Stomach (tissue), 4 donors: ENCODE measurements around the gene SLC39A1.

ENCODE experiments used
- CTCF ChIP-seq, 7 experiments: fragments of 450-650 bp in 4 of 7; fragments of 200-600 bp in 3 of 7; sonication (generic) in 3 of 7; IDR thresholded peaks; one replicate each; pipeline ENCODE4 v1.5.1; 2016 to 2019; ENCODE audit warnings: antibody characterized with exemption in 7 of 7, control low read depth in 2 of 7, mild to moderate bottlenecking in 1 of 7
- EP300 ChIP-seq: sonication (generic); formaldehyde crosslinking; IDR thresholded peaks from one replicate; pipeline ENCODE4 v1.6.1; 2017; ENCODE audit warnings: antibody characterized with exemption
- POLR2A ChIP-seq, 4 donors: fragments of 450-650 bp; IDR thresholded peaks; one replicate each; pipeline ENCODE4 v1.6.1; 2016; ENCODE audit warnings: antibody characterized with exemption in 4 of 4, control low read depth in 2 of 4, mild to moderate bottlenecking in 1 of 4, moderate library complexity in 1 of 4
- POLR2AphosphoS5 ChIP-seq, 3 donors: sonication (generic); formaldehyde crosslinking; IDR thresholded peaks; one replicate each; pipeline ENCODE4 v1.6.1; 2016; ENCODE audit warnings: antibody characterized with exemption in 3 of 3

DNA sequence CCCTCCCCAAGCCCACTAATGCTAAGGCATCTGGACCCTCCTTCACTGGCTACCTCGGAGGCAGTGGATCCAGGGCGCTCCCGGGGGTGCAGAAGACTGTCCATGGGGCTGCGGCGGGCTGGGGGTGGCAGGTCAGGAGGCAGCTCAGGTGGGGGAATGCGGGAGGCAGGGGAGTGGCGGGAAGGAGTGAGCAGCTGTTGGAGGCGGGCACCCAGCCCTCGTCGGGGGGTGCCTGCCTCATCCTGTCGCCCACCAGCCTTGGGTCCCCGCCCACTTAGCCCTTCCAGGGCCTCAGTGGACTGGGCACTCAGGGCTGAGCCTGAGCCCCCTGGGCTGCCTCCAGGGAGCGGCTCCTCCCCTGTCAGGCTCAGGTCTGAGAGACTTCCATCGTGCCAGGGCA is 29.9 kb downstream of the SLC39A1 start:
- no peak for TF ChIP-seq POLR2A (IDR thresholded peaks at IDR 0.05)
- no peak for TF ChIP-seq CTCF (IDR thresholded peaks at IDR 0.05)
- TF ChIP-seq EP300 = no peak
- no peak for TF ChIP-seq POLR2AphosphoS5 (IDR thresholded peaks at IDR 0.05)
